HepG2 (cell line): ENCODE results near the gene AFF2. TPM values are rescaled to one million over a fixed set of nuclear protein-coding genes. Genes with fewer than 3 reads are reported as not detected.
"Not testable (repeated sequence)": the region's sequence is repeated elsewhere in the genome, so short reads cannot be mapped to it uniquely, and the experiment has no call there.

Source experiments
- ATAC-seq: fragments of 200-7000 bp; cut with Tn5 transposase; 3 replicates; pipeline ENCODE4 v1.9.1; 2020; ENCODE audit warnings: mild to moderate bottlenecking, moderate library complexity
- BruUV-seq: library from RNA; stranded (reverse); fragments of 400-500 nt; replicated peaks from 2 replicates; lab custom pipeline; 2021; lab: Mats Ljungman, UMichigan
- CTCF ChIA-PET: fragments of 300-600 bp; formaldehyde crosslinking; extraction: SDS; loops from one replicate; lab custom pipeline; 2021; ENCODE audit warnings: low total read pairs, inconsistent platforms, low intra/inter-chr PET ratio; lab: Yijun Ruan, JAX
- POLR2A ChIA-PET: fragments of 350-600 bp; sonication (Branson Sonifier 250); formaldehyde crosslinking; loops from one replicate; lab custom pipeline; 2020; ENCODE audit warnings: antibody characterized with exemption, inconsistent platforms; lab: Yijun Ruan, JAX
- DNase-seq: peaks from one replicate; pipeline ENCODE4 v3.0.0-alpha.2; 2015; ENCODE audit warnings: low spot score
- FAIRE-seq: peaks from 3 replicates; lab custom pipeline; 2011; peaks lifted over from hg19 to GRCh38; lab: Jason Lieb, UNC
- H2AFZ ChIP-seq: one replicate; pipeline ENCODE4 v1.6.1; 2011; ENCODE audit warnings: low read length, inconsistent platforms
- H3K27ac ChIP-seq: fragments of 300-600 bp; 3 replicates; pipeline ENCODE4 v1.8.0; 2011; ENCODE audit warnings: mixed run types, mild to moderate bottlenecking, mixed read lengths, low read length, inconsistent platforms; ENCODE audit not compliant: insufficient read depth; ENCODE audit errors: extremely low read length
- H3K27me3 ChIP-seq, 2 experiments: fragments of 200-600 bp in 1 of 2; 2 replicates in 1 of 2; 3 replicates in 1 of 2; pipeline versions ENCODE4 v1.6.0 to v1.8.0; 2011; ENCODE audit warnings: low read length in 2 of 2, mild to moderate bottlenecking in 2 of 2, moderate library complexity in 2 of 2, inconsistent platforms in 1 of 2; ENCODE audit not compliant: insufficient read depth in 2 of 2, control insufficient read depth in 1 of 2
- H3K36me3 ChIP-seq, 2 experiments: fragments of 200-600 bp in 1 of 2; replicated peaks in 1 of 2; 2 replicates in 1 of 2; 3 replicates in 1 of 2; pipeline versions ENCODE4 v1.5.1 to v1.8.0; 2011; ENCODE audit warnings: low read length in 2 of 2, inconsistent platforms in 1 of 2; ENCODE audit not compliant: insufficient read depth in 2 of 2, control insufficient read depth in 1 of 2
- H3K4me1 ChIP-seq: 2 replicates; pipeline ENCODE4 v1.5.1; 2012; ENCODE audit warnings: low read length, inconsistent platforms; ENCODE audit not compliant: insufficient read depth
- H3K4me2 ChIP-seq: 2 replicates; pipeline ENCODE4 v1.6.0; 2011; ENCODE audit warnings: low read depth, low read length, inconsistent platforms
- H3K4me3 ChIP-seq, 3 experiments: fragments of 200-600 bp in 1 of 3; sonication (generic), shearing (Covaris generic) in 1 of 3; replicated peaks in 1 of 3; 2 replicates each; pipeline ENCODE4 v1.5.1; 2011 to 2016; ENCODE audit warnings: low read length in 3 of 3, inconsistent platforms in 2 of 3, low read depth in 2 of 3, mild to moderate bottlenecking in 2 of 3, control low read depth in 1 of 3, mixed read lengths in 1 of 3; ENCODE audit not compliant: insufficient read depth in 1 of 3
- H3K79me2 ChIP-seq: one replicate; pipeline ENCODE4 v1.6.1; 2011; ENCODE audit warnings: low read length, inconsistent platforms; ENCODE audit not compliant: insufficient read depth
- H3K9ac ChIP-seq: 2 replicates; pipeline ENCODE4 v1.6.0; 2011; ENCODE audit warnings: mild to moderate bottlenecking, low read depth, low read length, inconsistent platforms; ENCODE audit not compliant: insufficient read depth
- H3K9me3 ChIP-seq: 2 replicates; pipeline ENCODE4 v1.5.1; 2012; ENCODE audit warnings: mild to moderate bottlenecking, low read length
- H4K20me1 ChIP-seq: 2 replicates; pipeline ENCODE4 v1.6.0; 2011; ENCODE audit warnings: inconsistent platforms, mild to moderate bottlenecking, low read length, moderate library complexity; ENCODE audit not compliant: insufficient read depth
- AGO1 ChIP-seq: fragments of 200-400 bp; formaldehyde crosslinking; IDR thresholded peaks from 2 replicates; pipeline ENCODE4 v1.6.1; 2017; ENCODE audit warnings: mild to moderate bottlenecking, low read depth, low read length, moderate library complexity; ENCODE audit not compliant: poor library complexity, severe bottlenecking
- ARID5B ChIP-seq: IDR thresholded peaks from 2 replicates; pipeline ENCODE4 v1.4.0; 2020; ENCODE audit warnings: mild to moderate bottlenecking, missing genetic modification reagents
- ATF2 ChIP-seq: sonication (generic); formaldehyde crosslinking; IDR thresholded peaks from 2 replicates; pipeline ENCODE4 v1.4.0; 2020; ENCODE audit warnings: missing genetic modification reagents
- CHD4 ChIP-seq: fragments of 200-600 bp; sonication (generic); IDR thresholded peaks from 2 replicates; pipeline ENCODE4 v1.7.0; 2017; ENCODE audit warnings: mild to moderate bottlenecking, low read length, borderline replicate concordance
- FOXP1 ChIP-seq, 2 experiments: fragments of 450-650 bp in 1 of 2; IDR thresholded peaks; 2 replicates each; pipeline ENCODE4 v1.6.1; 2017 to 2018; ENCODE audit warnings: antibody characterized with exemption in 1 of 2
- ISL2 ChIP-seq: sonication (generic); formaldehyde crosslinking; IDR thresholded peaks from 2 replicates; pipeline ENCODE4 v1.5.0; 2020; ENCODE audit warnings: missing genetic modification reagents
- KAT7 ChIP-seq: IDR thresholded peaks from 2 replicates; pipeline ENCODE4 v1.6.1; 2018; ENCODE audit warnings: borderline replicate concordance, missing compliant biosample characterization
- PRMT3 ChIP-seq: sonication (generic); formaldehyde crosslinking; IDR thresholded peaks from 2 replicates; pipeline ENCODE4 v1.8.1; 2022; ENCODE audit warnings: low read depth, mild to moderate bottlenecking, moderate library complexity, missing genetic modification reagents, borderline replicate concordance
- STAG1 ChIP-seq: sonication (generic); formaldehyde crosslinking; IDR thresholded peaks from 2 replicates; pipeline ENCODE4 v1.4.0; 2020; ENCODE audit warnings: missing genetic modification reagents
- TCF12 ChIP-seq, 2 experiments: fragments of 450-650 bp in 1 of 2; sonication (generic) in 1 of 2; formaldehyde crosslinking in 1 of 2; IDR thresholded peaks; 2 replicates each; pipeline versions ENCODE4 v1.6.1 to v1.8.0; 2017 to 2022; ENCODE audit warnings: antibody characterized with exemption in 1 of 2, mild to moderate bottlenecking in 1 of 2, missing genetic modification reagents in 1 of 2, moderate library complexity in 1 of 2
- THAP7 ChIP-seq: sonication (generic); formaldehyde crosslinking; IDR thresholded peaks from 2 replicates; pipeline ENCODE4 v1.8.1; 2023; ENCODE audit warnings: mild to moderate bottlenecking, missing genetic modification reagents
- ZNF749 ChIP-seq: sonication (generic); formaldehyde crosslinking; IDR thresholded peaks from 2 replicates; pipeline ENCODE4 v1.8.0; 2022; ENCODE audit warnings: mild to moderate bottlenecking, missing genetic modification reagents, moderate library complexity, borderline replicate concordance
- WGBS: methylation state at CpG from one replicate; pipeline ENCODE4 v1.1.6; 2017; ENCODE audit warnings: low lambda C conversion rate; 5-methylcytosine and 5-hydroxymethylcytosine counted together
- in situ Hi-C: cut with HindIII; loops from 2 replicates; pipeline ENCODE4 v1.10.0; 2017; ENCODE audit warnings: low pct_unique_long_range_greater_than_20kb; ENCODE audit not compliant: extremely low pct_ligation_motif_present
- intact Hi-C: fragments of 100-400 bp; cut with micrococcal nuclease; formaldehyde crosslinking; loops from one replicate; pipeline ENCODE4 v1.10.0; 2022; ENCODE audit not compliant: unreplicated experiment
- polyA plus RNA-seq, 8 experiments: library from polyadenylated mRNA; depleted of rRNA in 3 of 8; stranded (reverse) in 7 of 8; unstranded in 1 of 8; fragments of >200 nt; fragmentation: Illumina TruSeq in 4 of 8; extraction: Trizol in 4 of 8; gene quantifications; 2 replicates each; pipeline versions ENCODE4 v1.2.1 to v1.2.3, GENCODE V29; 2011 to 2016; ENCODE audit warnings: low read depth in 4 of 8, missing spikeins in 1 of 8, mixed read lengths in 1 of 8; ENCODE audit not compliant: insufficient read depth in 1 of 8
- total RNA-seq, 5 experiments: library from RNA; depleted of rRNA; stranded (reverse); fragments of >200 nt; fragmentation: Illumina TruSeq; extraction: Trizol; gene quantifications; 2 replicates each; pipeline ENCODE4 v1.2.3, GENCODE V29; 2016; ENCODE audit warnings: low read depth in 1 of 5

The AFF2 gene
- total and polyA plus RNA-seq, 2 of the 13 experiments (the other 11 are each of a cell fraction or from before 2014, with no cell fraction given): not detected

GRCh38 chrX:148906628-148907027, 406.2 kb downstream of the AFF2 start:
- WGBS: 100% methylated on average over 1 of the region's 11 CpGs
- H4K20me1 ChIP-seq, H3K79me2 ChIP-seq, intact Hi-C loops, ATAC-seq, H3K9me3 ChIP-seq, H3K36me3 ChIP-seq, H3K9ac ChIP-seq, FAIRE-seq, in situ Hi-C loops, CTCF ChIA-PET, H2AFZ ChIP-seq, H3K27me3 ChIP-seq, BruUV-seq, H3K4me3 ChIP-seq, H3K4me2 ChIP-seq, DNase-seq, H3K27ac ChIP-seq, H3K4me1 ChIP-seq, POLR2A ChIA-PET: not testable (repeated sequence)

- no peak for FAIRE-seq
These were observed 409.3 kb downstream of the AFF2 start for GRCh38 chrX:148909758-148910157.

More at GRCh38 chrX:148909758-148910157, 409.3 kb downstream of the AFF2 start:
- Histone ChIP-seq H3K9ac (no peak overlapping the region), H3K27me3 (no peaks in the 10 kb centered on the region), H3K36me3 (no peaks in the 10 kb centered on the region), H2AFZ (no peak overlapping the region), H3K79me2 (no peaks in the 10 kb centered on the region), H3K4me2 (no peak overlapping the region), H3K4me1 (no peaks in the 10 kb centered on the region), H3K27ac (no peak overlapping the region), H4K20me1 (no peaks in the 10 kb centered on the region), H3K9me3 (no peaks in the 10 kb centered on the region), H3K4me3 (no peak overlapping the region)
- TF ChIP-seq TCF12 (IDR thresholded peaks at IDR 0.05) (no peak), TCF12 (CRISPR knock-in tag; IDR thresholded peaks at IDR 0.05) (no peak), THAP7 (CRISPR knock-in tag) (no peak), STAG1 (CRISPR knock-in tag) (no peak), CHD4 (no peak), ARID5B (no peak), FOXP1 (IDR thresholded peaks at IDR 0.05) (no peak), FOXP1 (CRISPR knock-in tag; IDR thresholded peaks at IDR 0.05) (no peak), ZNF749 (no peak), ATF2 (CRISPR knock-in tag) (no peak), AGO1 (no peak), KAT7 (CRISPR knock-in tag) (no peak), ISL2 (no peak), PRMT3 (CRISPR knock-in tag) (no peak)
- BruUV-seq: no TSS peak
- intact Hi-C loops: no loop called here
- POLR2A ChIA-PET: no interaction called here
- CTCF ChIA-PET: no interaction called here
- in situ Hi-C loops: no loop called here
- DNase-seq (no peak), ATAC-seq (no peak)
